ENCODE results near the gene ARID5B. TPM values are rescaled to one million over a fixed set of nuclear protein-coding genes. Genes with fewer than 3 reads are reported as not detected.

The ARID5B gene
- total RNA-seq, 1 donor from 2014 or later = 1.1 TPM

DNA sequence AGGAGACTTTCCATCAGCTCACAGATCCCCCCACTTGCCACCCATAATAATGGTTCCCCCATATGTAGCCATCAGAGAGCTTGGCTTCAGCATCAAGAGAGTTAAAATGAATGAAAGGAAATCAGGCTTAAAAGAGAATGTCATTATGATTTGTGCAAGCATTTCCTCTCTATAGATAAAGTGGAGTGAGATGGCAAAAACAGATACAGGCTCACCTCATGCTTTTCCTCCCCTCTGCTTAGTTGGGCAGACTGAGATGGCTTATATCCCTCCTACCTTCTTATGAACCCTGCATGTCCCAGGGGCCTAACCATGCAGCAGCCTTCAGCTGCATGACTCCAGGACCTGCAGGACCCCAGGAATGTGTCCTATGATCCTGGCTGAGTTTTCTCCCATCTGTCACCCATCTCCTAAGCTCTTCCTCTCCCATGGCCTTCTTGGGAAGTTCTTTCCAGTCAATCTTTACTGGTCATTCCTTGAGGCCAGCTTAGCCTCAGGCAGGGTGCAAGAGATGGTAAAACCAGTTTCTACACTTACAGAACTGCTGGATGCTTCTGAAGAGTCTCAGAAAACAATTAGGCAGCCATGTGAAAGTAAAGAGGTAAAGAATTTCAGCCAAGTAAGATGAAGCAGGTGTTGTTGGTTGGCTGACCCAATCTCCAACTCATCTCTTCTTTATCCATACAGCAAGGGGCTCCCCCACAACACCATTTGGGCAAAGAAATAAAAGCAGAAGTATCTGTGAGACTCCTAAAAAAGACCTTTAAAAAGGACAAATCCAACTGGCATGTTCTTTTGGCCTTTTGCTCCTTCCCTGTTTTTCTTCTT, 207.5 kb downstream of the ARID5B start:
- no peak overlapping the region for H3K4me3 Mint-ChIP-seq (ENCODE audit: unreplicated experiment)
- no peaks in the 10 kb centered on the region for H3K27me3 Mint-ChIP-seq (ENCODE audit: unreplicated experiment)
- no peaks in the 10 kb centered on the region for H3K36me3 Mint-ChIP-seq (ENCODE audit: unreplicated experiment)
- no peak for DNase-seq
- TF ChIP-seq, protein P1, sequence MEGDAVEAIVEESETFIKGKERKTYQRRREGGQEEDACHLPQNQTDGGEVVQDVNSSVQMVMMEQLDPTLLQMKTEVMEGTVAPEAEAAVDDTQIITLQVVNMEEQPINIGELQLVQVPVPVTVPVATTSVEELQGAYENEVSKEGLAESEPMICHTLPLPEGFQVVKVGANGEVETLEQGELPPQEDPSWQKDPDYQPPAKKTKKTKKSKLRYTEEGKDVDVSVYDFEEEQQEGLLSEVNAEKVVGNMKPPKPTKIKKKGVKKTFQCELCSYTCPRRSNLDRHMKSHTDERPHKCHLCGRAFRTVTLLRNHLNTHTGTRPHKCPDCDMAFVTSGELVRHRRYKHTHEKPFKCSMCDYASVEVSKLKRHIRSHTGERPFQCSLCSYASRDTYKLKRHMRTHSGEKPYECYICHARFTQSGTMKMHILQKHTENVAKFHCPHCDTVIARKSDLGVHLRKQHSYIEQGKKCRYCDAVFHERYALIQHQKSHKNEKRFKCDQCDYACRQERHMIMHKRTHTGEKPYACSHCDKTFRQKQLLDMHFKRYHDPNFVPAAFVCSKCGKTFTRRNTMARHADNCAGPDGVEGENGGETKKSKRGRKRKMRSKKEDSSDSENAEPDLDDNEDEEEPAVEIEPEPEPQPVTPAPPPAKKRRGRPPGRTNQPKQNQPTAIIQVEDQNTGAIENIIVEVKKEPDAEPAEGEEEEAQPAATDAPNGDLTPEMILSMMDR (IDR thresholded peaks at IDR 0.05; ENCODE audit: partially characterized antibody, unreplicated experiment) = no peak
- no peaks in the 10 kb centered on the region for H3K4me1 Mint-ChIP-seq (ENCODE audit: low read depth, unreplicated experiment)
- H3K27ac Mint-ChIP-seq (ENCODE audit: unreplicated experiment) = no peak overlapping the region
- H3K9me3 Mint-ChIP-seq (ENCODE audit: unreplicated experiment) = no peaks in the 10 kb centered on the region

DNA sequence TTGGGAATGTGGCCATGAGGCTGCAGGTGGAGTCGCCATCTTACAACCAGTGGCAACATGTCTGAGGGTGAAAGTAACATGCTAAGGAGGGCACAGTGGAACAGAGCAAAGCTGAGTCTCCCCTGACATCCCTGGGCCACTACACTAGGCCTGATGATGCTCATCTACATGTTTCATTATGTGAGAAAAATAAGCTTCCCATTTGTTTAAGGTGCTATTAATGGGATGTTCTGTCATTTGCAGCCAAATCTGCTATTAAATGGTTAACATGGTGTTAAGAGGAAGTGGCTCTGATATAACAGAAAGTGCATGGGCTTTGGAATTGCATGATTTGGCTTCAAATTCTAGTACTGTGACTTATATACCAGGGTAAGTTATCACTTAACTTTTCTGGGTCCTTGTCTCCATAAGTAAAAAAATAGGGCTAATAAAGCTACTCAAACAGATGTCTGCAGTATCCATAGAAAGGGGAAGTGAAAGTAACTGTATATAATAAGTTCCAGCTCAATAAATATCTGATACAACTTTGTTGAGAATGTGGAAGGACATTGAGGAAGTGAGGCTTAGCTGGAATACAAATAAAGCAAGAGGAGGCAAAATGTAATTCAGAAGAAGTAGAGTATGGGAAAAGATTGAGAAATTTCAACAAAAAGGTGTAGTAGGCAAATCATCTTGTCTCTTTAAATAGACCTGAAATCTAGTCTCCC, 208.2 kb downstream of the ARID5B start:
- Mint-ChIP-seq H3K9me3 (ENCODE audit: unreplicated experiment) (no peaks in the 10 kb centered on the region), H3K4me1 (ENCODE audit: low read depth, unreplicated experiment) (no peaks in the 10 kb centered on the region), H3K36me3 (ENCODE audit: unreplicated experiment) (no peaks in the 10 kb centered on the region), H3K27me3 (ENCODE audit: unreplicated experiment) (no peaks in the 10 kb centered on the region), H3K4me3 (ENCODE audit: unreplicated experiment) (no peak overlapping the region), H3K27ac (ENCODE audit: unreplicated experiment) (no peak overlapping the region)
- TF ChIP-seq, protein P1 (IDR thresholded peaks at IDR 0.05; ENCODE audit: partially characterized antibody, unreplicated experiment) = no peak
- DNase-seq = no peak

DNA sequence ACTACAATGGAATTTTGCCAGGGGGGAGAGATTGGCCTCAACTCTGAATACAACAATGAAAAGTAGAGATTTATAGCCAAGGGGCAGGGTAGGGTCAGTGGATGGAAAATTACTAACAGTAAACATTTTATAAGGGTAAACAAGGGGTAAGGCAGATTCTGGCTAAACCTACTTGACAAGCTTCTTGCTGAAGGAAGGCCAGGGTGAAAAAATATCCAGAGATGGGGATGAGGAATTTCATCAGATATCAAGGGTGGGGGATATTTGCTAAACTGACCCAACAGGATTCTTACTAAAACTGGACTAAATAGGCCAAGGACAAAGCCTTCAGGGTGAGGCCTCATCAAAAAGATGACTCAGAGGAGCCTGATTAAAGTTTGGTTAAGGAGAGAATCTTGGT, 210.8 kb downstream of the ARID5B start:
- Mint-ChIP-seq H3K9me3 (ENCODE audit: unreplicated experiment) (no peaks in the 10 kb centered on the region), H3K36me3 (ENCODE audit: unreplicated experiment) (no peaks in the 10 kb centered on the region), H3K4me1 (ENCODE audit: low read depth, unreplicated experiment) (no peaks in the 10 kb centered on the region), H3K27ac (ENCODE audit: unreplicated experiment) (no peak overlapping the region), H3K27me3 (ENCODE audit: unreplicated experiment) (peaks cover 2% of the 10 kb centered on the region), H3K4me3 (ENCODE audit: unreplicated experiment) (no peak overlapping the region)
- TF ChIP-seq, protein P1 (IDR thresholded peaks at IDR 0.05; ENCODE audit: partially characterized antibody, unreplicated experiment) = no peak
- no peak for DNase-seq

DNA sequence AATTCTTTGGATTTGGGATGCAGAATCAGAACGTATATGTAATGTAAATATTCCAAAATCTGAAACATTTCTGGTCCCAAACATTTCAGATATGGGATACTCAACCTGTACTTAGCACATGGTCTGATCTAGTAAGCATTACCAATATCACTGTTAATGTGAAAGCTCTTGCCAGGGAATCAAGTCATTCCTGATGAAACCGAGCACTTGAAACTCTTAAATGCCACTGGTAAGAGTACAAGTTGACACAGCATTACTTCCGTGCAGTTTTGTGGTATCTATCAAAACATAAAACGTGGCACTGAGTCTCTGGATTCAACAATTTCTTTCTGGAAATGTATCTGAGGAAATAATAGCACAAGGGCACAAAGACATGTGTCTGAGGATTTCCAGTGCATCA, 211.5 kb downstream of the ARID5B start:
- TF ChIP-seq, protein P1 (IDR thresholded peaks at IDR 0.05; ENCODE audit: partially characterized antibody, unreplicated experiment) = no peak
- no peak for DNase-seq
- no peaks in the 10 kb centered on the region for H3K36me3 Mint-ChIP-seq (ENCODE audit: unreplicated experiment)
- no peaks in the 10 kb centered on the region for H3K9me3 Mint-ChIP-seq (ENCODE audit: unreplicated experiment)
- no peaks in the 10 kb centered on the region for H3K4me1 Mint-ChIP-seq (ENCODE audit: low read depth, unreplicated experiment)
- no peak overlapping the region for H3K4me3 Mint-ChIP-seq (ENCODE audit: unreplicated experiment)
- H3K27ac Mint-ChIP-seq (ENCODE audit: unreplicated experiment) = no peak overlapping the region
- H3K27me3 Mint-ChIP-seq (ENCODE audit: unreplicated experiment) = peaks cover 2% of the 10 kb centered on the region

DNA sequence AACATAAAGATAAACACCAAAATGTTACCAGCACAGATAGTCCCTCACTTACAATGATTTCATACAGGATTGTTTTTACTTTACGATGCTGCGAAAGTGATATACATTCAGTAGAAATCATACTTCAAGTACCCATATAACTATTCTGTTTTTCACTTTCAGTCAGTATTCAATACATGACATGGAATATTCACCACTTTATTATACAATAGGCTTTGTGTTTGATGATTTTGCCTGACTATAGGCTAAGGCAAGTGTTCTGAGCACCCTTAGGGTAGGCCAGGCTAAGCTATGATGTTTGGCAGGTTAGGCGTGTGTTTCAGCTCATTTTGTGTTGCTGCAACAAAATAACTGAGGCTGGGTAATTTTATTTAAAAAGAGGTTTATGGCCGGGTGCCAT, 212.2 kb downstream of the ARID5B start:
- Mint-ChIP-seq H3K4me3 (ENCODE audit: unreplicated experiment) (no peak overlapping the region), H3K27ac (ENCODE audit: unreplicated experiment) (no peak overlapping the region), H3K27me3 (ENCODE audit: unreplicated experiment) (peaks cover 2% of the 10 kb centered on the region), H3K36me3 (ENCODE audit: unreplicated experiment) (no peaks in the 10 kb centered on the region), H3K4me1 (ENCODE audit: low read depth, unreplicated experiment) (no peaks in the 10 kb centered on the region), H3K9me3 (ENCODE audit: unreplicated experiment) (no peaks in the 10 kb centered on the region)
- TF ChIP-seq, protein P1 (IDR thresholded peaks at IDR 0.05; ENCODE audit: partially characterized antibody, unreplicated experiment) = no peak
- no peak for DNase-seq

All from glutamatergic neuron (in vitro differentiated cells).